Inflammatory macrophage (primary cell): ENCODE results near the gene KRTAP11-1.

ENCODE experiments used
- DNase-seq, 2 donors: peaks; one replicate each; pipeline ENCODE4 v3.0.0-alpha.2; 2020 to 2022
- total RNA-seq, 18 experiments: gene quantifications; one replicate each; lab custom pipeline; 2026; ENCODE audit warnings: mixed read lengths in 6 of 18, inconsistent platforms in 2 of 18; lab: John Stamatoyannopoulos, UW

The KRTAP11-1 gene
- total RNA-seq, result 0 to 0.07 (median 0) reads per million in 18 experiments

- no peak for DNase-seq
Measured at GRCh38 chr21:30881480-30881879, at the start of gene KRTAP11-1. KRTAP11-1 (minus strand) TSS chr21:30881580; CDS start chr21:30881524, 56 bp downstream.

- DNase-seq, result no peak
Measured at GRCh38 chr21:30924146-30924700, 42.8 kb upstream of the KRTAP11-1 start.

GRCh38 chr21:30921129-30921528 is 39.7 kb upstream of the KRTAP11-1 start:
- no peak for DNase-seq

GRCh38 chr21:30917557-30917956 is 36.2 kb upstream of the KRTAP11-1 start:
- DNase-seq, result no peak

- DNase-seq, result no peak
Measured at GRCh38 chr21:30900881-30901280, 19.5 kb upstream of the KRTAP11-1 start.

- no peak for DNase-seq
Measured at GRCh38 chr21:30882866-30883597, 1.7 kb upstream of the KRTAP11-1 start.

GRCh38 chr21:30880914-30881313 is 466 bp downstream of the KRTAP11-1 start:
- DNase-seq, result no peak

GRCh38 chr21:30874526-30874925 is 6.9 kb downstream of the KRTAP11-1 start:
- no peak for DNase-seq

- no peak for DNase-seq
Measured at GRCh38 chr21:30847627-30848500, 33.5 kb downstream of the KRTAP11-1 start.

- no peak for DNase-seq
Measured at GRCh38 chr21:30842990-30843389, 38.4 kb downstream of the KRTAP11-1 start.

GRCh38 chr21:30839304-30839703 is 42.1 kb downstream of the KRTAP11-1 start:
- DNase-seq, result peak in 1 of 2 donors; percentile 2

- DNase-seq, result no peak
Measured at GRCh38 chr21:30838536-30838935, 42.8 kb downstream of the KRTAP11-1 start.

- peak; percentile 51 to 55 for DNase-seq
Measured at GRCh38 chr21:30831194-30831765, 50.1 kb downstream of the KRTAP11-1 start.
